SK-N-SH treated with all-trans-retinoic acid at 6 μM for 48 hours (cell line): ENCODE measurements around the gene TMEM213.
"Not testable (repeated sequence)": the region's sequence is repeated elsewhere in the genome, so short reads cannot be mapped to it uniquely, and the experiment has no call there.

ENCODE experiments used
- ATAC-seq: fragments of 200-7000 bp; cut with Tn5 transposase; 3 replicates; pipeline ENCODE4 v1.9.1; 2020; ENCODE audit warnings: mild to moderate bottlenecking, moderate library complexity
- ARNTL ChIP-seq: fragments of 450-650 bp; formaldehyde crosslinking; IDR thresholded peaks from 2 replicates; pipeline ENCODE4 v1.5.0; 2020; ENCODE audit warnings: low read depth, mild to moderate bottlenecking, moderate library complexity, borderline replicate concordance
- BACH2 ChIP-seq: fragments of 250-450 bp; sonication (Bioruptor Pico); IDR thresholded peaks from 2 replicates; pipeline ENCODE4 v1.9.0; 2021; ENCODE audit warnings: mild to moderate bottlenecking, borderline replicate concordance
- CREB5 ChIP-seq: fragments of 250-450 bp; sonication (Bioruptor Pico); IDR thresholded peaks from 2 replicates; pipeline ENCODE4 v1.5.1; 2020; ENCODE audit warnings: low read depth, mild to moderate bottlenecking, moderate library complexity
- CSDC2 ChIP-seq: fragments of 250-450 bp; sonication (Bioruptor Pico); IDR thresholded peaks from 2 replicates; pipeline ENCODE4 v1.5.0; 2020; ENCODE audit warnings: mild to moderate bottlenecking, moderate library complexity
- CSRNP3 ChIP-seq: fragments of 250-450 bp; sonication (Bioruptor Pico); IDR thresholded peaks from 2 replicates; pipeline ENCODE4 v1.5.1; 2021; ENCODE audit warnings: mild to moderate bottlenecking, moderate library complexity
- ESRRG ChIP-seq: fragments of 250-450 bp; sonication (Bioruptor Pico); IDR thresholded peaks from 2 replicates; pipeline ENCODE4 v1.6.1; 2021; ENCODE audit warnings: mild to moderate bottlenecking
- GLIS3 ChIP-seq: fragments of 250-450 bp; sonication (Bioruptor Pico); IDR thresholded peaks from 2 replicates; pipeline ENCODE4 v1.5.0; 2020; ENCODE audit warnings: mild to moderate bottlenecking, moderate library complexity
- ISL1 ChIP-seq: fragments of 250-450 bp; sonication (Bioruptor Pico); IDR thresholded peaks from 2 replicates; pipeline ENCODE4 v2.1.2; 2022; ENCODE audit warnings: mild to moderate bottlenecking, moderate library complexity
- OSR1 ChIP-seq: fragments of 250-450 bp; sonication (Bioruptor Pico); IDR thresholded peaks from 2 replicates; pipeline ENCODE4 v1.8.0; 2022; ENCODE audit warnings: moderate library complexity, mild to moderate bottlenecking, inconsistent platforms
- PATZ1 ChIP-seq: fragments of 250-450 bp; sonication (Bioruptor Pico); IDR thresholded peaks from 2 replicates; pipeline ENCODE4 v1.8.0; 2020; ENCODE audit warnings: mild to moderate bottlenecking, moderate library complexity, borderline replicate concordance
- POU6F1 ChIP-seq: fragments of 250-450 bp; sonication (Bioruptor Pico); IDR thresholded peaks from 2 replicates; pipeline ENCODE4 v1.8.0; 2021; ENCODE audit warnings: low read depth, mild to moderate bottlenecking, moderate library complexity, borderline replicate concordance
- PPARA ChIP-seq: fragments of 250-450 bp; sonication (Bioruptor Pico); IDR thresholded peaks from 2 replicates; pipeline ENCODE4 v1.5.0; 2020; ENCODE audit warnings: mild to moderate bottlenecking, borderline replicate concordance
- RARB ChIP-seq: fragments of 250-450 bp; sonication (Bioruptor Pico); IDR thresholded peaks from 2 replicates; pipeline ENCODE4 v1.8.0; 2021; ENCODE audit warnings: mild to moderate bottlenecking, moderate library complexity
- SNAI2 ChIP-seq: fragments of 250-450 bp; sonication (Bioruptor Pico); IDR thresholded peaks from 2 replicates; pipeline ENCODE4 v1.5.0; 2020; ENCODE audit warnings: mild to moderate bottlenecking, moderate library complexity
- TSHZ2 ChIP-seq: fragments of 250-450 bp; sonication (Bioruptor Pico); IDR thresholded peaks from 2 replicates; pipeline ENCODE4 v1.5.0; 2020; ENCODE audit warnings: mild to moderate bottlenecking, moderate library complexity
- ZC3H10 ChIP-seq: fragments of 250-450 bp; sonication (Bioruptor Pico); IDR thresholded peaks from 2 replicates; pipeline ENCODE4 v1.5.1; 2021; ENCODE audit warnings: mild to moderate bottlenecking, moderate library complexity
- ZFP3 ChIP-seq: fragments of 250-450 bp; sonication (Bioruptor Pico); IDR thresholded peaks from 2 replicates; pipeline ENCODE4 v1.5.0; 2020; ENCODE audit warnings: mild to moderate bottlenecking, moderate library complexity
- ZFP30 ChIP-seq: fragments of 450-650 bp; formaldehyde crosslinking; IDR thresholded peaks from 2 replicates; pipeline ENCODE4 v1.5.0; 2022; ENCODE audit warnings: mild to moderate bottlenecking, moderate library complexity
- ZNF565 ChIP-seq: fragments of 450-650 bp; formaldehyde crosslinking; conservative IDR thresholded peaks from 2 replicates; pipeline ENCODE4 v1.5.0; 2020; ENCODE audit warnings: low read depth, mild to moderate bottlenecking, moderate library complexity
- ZNF70 ChIP-seq: fragments of 450-650 bp; formaldehyde crosslinking; IDR thresholded peaks from 2 replicates; pipeline ENCODE4 v1.5.0; 2020; ENCODE audit warnings: mild to moderate bottlenecking, moderate library complexity
- ZNF8 ChIP-seq: fragments of 450-650 bp; formaldehyde crosslinking; IDR thresholded peaks from 2 replicates; pipeline ENCODE4 v1.5.0; 2020; ENCODE audit warnings: mild to moderate bottlenecking, moderate library complexity

Gene TMEM213

GRCh38 chr7:138785587-138786437, 12.0 kb upstream of the TMEM213 start:
- no peak for TF ChIP-seq RARB (CRISPR knock-in tag)
- peak; percentile 84 for ATAC-seq

- ATAC-seq, result no peak
- TF ChIP-seq ISL1 (CRISPR knock-in tag), result no peak
- TF ChIP-seq ARNTL, result no peak
- no peak for TF ChIP-seq ZFP30 (CRISPR knock-in tag)
- no peak for TF ChIP-seq BACH2 (CRISPR knock-in tag)
- no peak for TF ChIP-seq ZNF70 (CRISPR knock-in tag)
- no peak for TF ChIP-seq ZNF8 (CRISPR knock-in tag)
- no peak for TF ChIP-seq CREB5
- TF ChIP-seq RARB (CRISPR knock-in tag), result no peak
- no peak for TF ChIP-seq PPARA
- no peak for TF ChIP-seq OSR1 (CRISPR knock-in tag)
- TF ChIP-seq ESRRG (CRISPR knock-in tag), result no peak
- TF ChIP-seq ZFP3 (CRISPR knock-in tag), result no peak
- TF ChIP-seq TSHZ2 (CRISPR knock-in tag), result no peak
- TF ChIP-seq, all 23 proteins: peak for 0
These were observed 1.7 kb upstream of the TMEM213 start for GRCh38 chr7:138796038-138796615.

- not testable (repeated sequence) for ATAC-seq
These were observed 748 bp upstream of the TMEM213 start for GRCh38 chr7:138797046-138797445.

GRCh38 chr7:138798836-138799235, 1.0 kb downstream of the TMEM213 start:
- TF ChIP-seq POU6F1 (no peak), ZNF565 (CRISPR knock-in tag) (no peak), ZC3H10 (CRISPR knock-in tag) (no peak), PATZ1 (no peak), ZNF70 (CRISPR knock-in tag) (no peak), RARB (CRISPR knock-in tag) (no peak), PPARA (no peak), GLIS3 (CRISPR knock-in tag) (no peak), ARNTL (no peak), CSDC2 (CRISPR knock-in tag) (no peak), SNAI2 (CRISPR knock-in tag) (no peak), TSHZ2 (CRISPR knock-in tag) (no peak), ISL1 (CRISPR knock-in tag) (no peak), ESRRG (CRISPR knock-in tag) (no peak), ZNF8 (CRISPR knock-in tag) (no peak), CSRNP3 (CRISPR knock-in tag) (no peak), ZFP30 (CRISPR knock-in tag) (no peak)
- no peak for ATAC-seq
